A204.1 (cell line): Measurements from ENCODE around the gene DCAF4.
A peak's percentile ranks its signal among the peaks of the same experiment; 100 is the strongest.

Experiments
- FAIRE-seq: peaks from 2 replicates; lab custom pipeline; 2012; peaks lifted over from hg19 to GRCh38; lab: Jason Lieb, UNC

DCAF4 gene

GRCh38 chr14:72894623-72895378 lies 31.5 kb upstream of the DCAF4 start:
- FAIRE-seq = no peak

- FAIRE-seq = no peak
Measured at GRCh38 chr14:72898448-72898847, 27.8 kb upstream of the DCAF4 start.

- no peak for FAIRE-seq
Measured at GRCh38 chr14:72901361-72901760, 24.9 kb upstream of the DCAF4 start.

- no peak for FAIRE-seq
Measured at GRCh38 chr14:72902801-72903530, 23.3 kb upstream of the DCAF4 start.

- FAIRE-seq = no peak
Measured at GRCh38 chr14:72903716-72904115, 22.5 kb upstream of the DCAF4 start.

GRCh38 chr14:72904218-72904617 lies 22.0 kb upstream of the DCAF4 start:
- FAIRE-seq = no peak

GRCh38 chr14:72904840-72905561 lies 21.3 kb upstream of the DCAF4 start:
- FAIRE-seq = peak; percentile 32

- FAIRE-seq = no peak
Measured at GRCh38 chr14:72906316-72906715, 19.9 kb upstream of the DCAF4 start.

GRCh38 chr14:72906879-72907278 lies 19.4 kb upstream of the DCAF4 start:
- no peak for FAIRE-seq

- no peak for FAIRE-seq
Measured at GRCh38 chr14:72907886-72908285, 18.4 kb upstream of the DCAF4 start.

- no peak for FAIRE-seq
Measured at GRCh38 chr14:72909163-72909562, 17.1 kb upstream of the DCAF4 start.

GRCh38 chr14:72913809-72914208 lies 12.5 kb upstream of the DCAF4 start:
- FAIRE-seq = no peak

- no peak for FAIRE-seq
Measured at GRCh38 chr14:72916174-72916573, 10.1 kb upstream of the DCAF4 start.

- FAIRE-seq = no peak
Measured at GRCh38 chr14:72917094-72917802, 9.0 kb upstream of the DCAF4 start.

- no peak for FAIRE-seq
Measured at GRCh38 chr14:72920008-72920407, 6.3 kb upstream of the DCAF4 start.

- no peak for FAIRE-seq
Measured at GRCh38 chr14:72921396-72921795, 4.9 kb upstream of the DCAF4 start.

- FAIRE-seq = no peak
Measured at GRCh38 chr14:72924337-72924736, 1.9 kb upstream of the DCAF4 start.

GRCh38 chr14:72925171-72925759 lies 999 bp upstream of the DCAF4 start:
- FAIRE-seq = no peak

GRCh38 chr14:72925815-72926291 lies 411 bp upstream of the DCAF4 start:
- FAIRE-seq = no peak

GRCh38 chr14:72928872-72929271 lies 2.6 kb downstream of the DCAF4 start:
- FAIRE-seq = no peak

GRCh38 chr14:72929316-72930080 lies 3.2 kb downstream of the DCAF4 start:
- FAIRE-seq = no peak
